ENCODE measurements around the gene FANCC. TPM values are rescaled to one million over a fixed set of nuclear protein-coding genes. Genes with fewer than 3 reads are reported as not detected.

The FANCC gene
- total RNA-seq, 4 donors from 2014 or later = 3.4 to 12.2 (median 5.6) TPM

GRCh38 chr9:95058795-95059386, 258.6 kb downstream of the FANCC start:
- TF ChIP-seq CTCF (IDR thresholded peaks at IDR 0.05; ENCODE audit: low read depth) = no peak

GRCh38 chr9:95058121-95058785, 259.3 kb downstream of the FANCC start:
- no peak for TF ChIP-seq CTCF (IDR thresholded peaks at IDR 0.05; ENCODE audit: low read depth)

GRCh38 chr9:95057101-95057500, 260.4 kb downstream of the FANCC start:
- TF ChIP-seq CTCF (IDR thresholded peaks at IDR 0.05; ENCODE audit: low read depth) = no peak

DNA sequence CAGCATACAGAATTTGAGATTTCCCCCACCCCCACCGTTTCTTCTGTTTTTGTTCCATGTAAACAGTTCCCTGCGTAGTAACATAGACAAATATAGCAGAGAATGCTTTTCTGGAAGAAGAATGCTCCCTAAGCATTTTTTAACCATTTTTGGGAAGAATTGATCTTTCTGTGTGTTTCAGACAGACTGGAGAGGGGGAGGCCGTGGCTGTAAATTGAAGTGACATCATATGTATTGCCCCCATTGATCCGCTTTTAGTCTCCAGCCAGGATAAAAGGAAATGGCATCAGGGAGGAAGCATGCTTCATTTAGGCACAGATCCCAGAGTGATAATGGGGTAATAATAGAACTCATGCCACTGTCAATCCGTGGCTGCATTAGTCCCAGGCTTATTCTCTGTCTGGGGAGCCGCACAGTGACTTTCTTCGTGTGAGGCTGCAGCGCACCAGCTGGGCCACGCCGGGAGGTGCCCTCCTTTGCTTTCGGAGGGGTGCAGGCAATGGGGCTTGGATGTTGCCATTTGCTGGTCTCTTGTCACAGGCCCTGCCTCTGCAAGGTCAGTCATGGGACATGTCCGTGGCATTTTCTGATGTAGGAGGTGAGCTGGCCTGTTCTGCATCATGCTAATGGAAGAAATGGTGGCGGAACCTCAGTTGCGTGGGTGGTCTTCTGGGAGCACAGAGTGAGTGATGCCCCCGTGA, 261.5 kb downstream of the FANCC start:
- no peak for TF ChIP-seq CTCF (IDR thresholded peaks at IDR 0.05; ENCODE audit: low read depth)

GRCh38 chr9:95055334-95055850, 262.1 kb downstream of the FANCC start:
- no peak for TF ChIP-seq CTCF (IDR thresholded peaks at IDR 0.05; ENCODE audit: low read depth)

DNA sequence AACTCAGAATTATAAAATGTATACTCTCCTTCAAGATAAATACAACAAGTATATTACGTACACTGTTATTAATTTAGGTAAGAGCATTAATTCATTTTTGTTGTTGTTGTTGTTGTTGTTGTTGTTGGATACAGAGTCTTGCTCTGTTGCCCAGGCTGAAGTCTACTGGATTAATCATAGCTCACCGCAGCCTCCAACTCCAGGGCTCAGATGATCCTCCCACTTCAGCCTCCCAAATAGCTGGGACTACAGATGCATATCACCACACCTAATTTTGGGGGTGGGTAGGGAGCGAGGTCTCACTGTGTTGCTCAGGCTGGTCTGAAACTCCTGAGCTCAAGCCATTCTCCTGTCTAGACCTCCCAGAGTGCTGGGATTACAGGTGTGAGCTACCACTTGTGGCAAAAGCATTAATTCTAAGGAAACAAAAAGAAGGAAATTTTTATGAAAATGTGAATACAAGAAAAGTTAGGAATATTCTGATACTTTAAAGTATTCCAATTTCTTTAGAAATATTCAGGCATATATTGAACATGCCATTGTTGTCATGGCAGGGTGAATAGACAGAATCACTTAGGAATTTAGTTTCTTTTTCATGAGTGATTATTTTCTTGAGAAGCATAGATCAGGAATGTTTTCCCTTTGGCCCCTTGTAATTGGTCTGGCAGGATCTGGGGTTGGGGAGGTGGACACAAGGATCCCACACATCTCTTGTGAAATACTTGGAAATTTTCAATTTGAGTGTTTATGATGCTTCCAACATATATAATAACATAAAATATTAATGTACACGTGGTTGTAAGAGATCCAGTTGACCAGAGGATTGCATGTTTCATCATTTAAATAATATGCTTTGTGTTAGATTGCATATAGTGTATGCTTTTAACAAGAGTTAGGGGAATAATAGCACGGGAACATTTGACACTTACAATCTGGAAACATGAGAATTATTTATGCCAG, 263.6 kb downstream of the FANCC start:
- TF ChIP-seq CTCF (IDR thresholded peaks at IDR 0.05; ENCODE audit: low read depth) = no peak

Measured in subcutaneous adipose tissue (tissue), 4 donors.